ENCODE data around the gene HDAC4.

- no peak for TF ChIP-seq CTCF (IDR thresholded peaks at IDR 0.05)
- no peak for TF ChIP-seq POLR2A (IDR thresholded peaks at IDR 0.05)
Measured at GRCh38 chr2:239283961-239284795, 116.6 kb downstream of the HDAC4 start.
